Fibroblast of lung (primary cell): ENCODE measurements around the gene TLE5.

Experiments
- EZH2 ChIP-seq: IDR thresholded peaks from 2 replicates; pipeline ENCODE4 v1.5.1; 2012; ENCODE audit warnings: low read length, control low read depth, mild to moderate bottlenecking; ENCODE audit errors: missing control alignments
- TF ChIP-seq, protein P1 (sequence below), 2 donors: IDR thresholded peaks in 1 of 2; conservative IDR thresholded peaks in 1 of 2; 1 replicate in 1 of 2; 2 replicates in 1 of 2; pipeline ENCODE4 v1.5.1; 2011 to 2012; ENCODE audit warnings: low read length in 2 of 2, control low read depth in 1 of 2, inconsistent platforms in 1 of 2, low read depth in 1 of 2, mild to moderate bottlenecking in 1 of 2

DNA sequence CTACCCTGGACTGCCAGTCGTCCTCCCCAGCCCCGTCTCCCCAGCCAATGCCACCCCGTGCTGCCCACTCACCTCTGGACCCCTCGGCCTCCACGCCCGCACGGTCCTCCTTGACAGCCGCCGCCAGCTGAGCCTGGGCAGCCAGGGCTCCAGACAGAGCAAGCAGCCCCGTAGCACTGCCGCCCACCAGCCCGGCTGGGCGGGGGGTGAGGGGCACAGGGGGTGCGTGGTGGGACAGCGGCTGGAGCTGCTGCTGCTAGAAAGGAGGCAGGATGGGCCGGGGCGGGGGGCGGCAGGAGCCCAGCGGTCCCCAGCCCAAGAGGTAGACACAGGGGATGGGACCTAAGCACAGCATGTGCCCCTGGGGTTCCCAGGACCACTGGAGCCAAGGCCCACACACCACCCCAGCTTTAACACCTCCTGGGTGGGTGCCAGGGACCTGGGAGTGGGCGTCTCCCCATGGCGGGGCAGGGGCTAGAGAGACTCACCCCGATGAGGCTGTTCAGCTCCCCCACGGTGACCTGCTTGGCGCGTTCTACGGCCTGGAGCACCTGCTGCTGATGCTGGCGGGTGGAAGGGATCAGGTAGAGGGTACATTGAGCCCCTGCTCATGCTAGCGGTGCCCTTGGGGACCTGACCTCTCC lies 43.0 kb downstream of the TLE5 start:
- TF ChIP-seq, protein P1, sequence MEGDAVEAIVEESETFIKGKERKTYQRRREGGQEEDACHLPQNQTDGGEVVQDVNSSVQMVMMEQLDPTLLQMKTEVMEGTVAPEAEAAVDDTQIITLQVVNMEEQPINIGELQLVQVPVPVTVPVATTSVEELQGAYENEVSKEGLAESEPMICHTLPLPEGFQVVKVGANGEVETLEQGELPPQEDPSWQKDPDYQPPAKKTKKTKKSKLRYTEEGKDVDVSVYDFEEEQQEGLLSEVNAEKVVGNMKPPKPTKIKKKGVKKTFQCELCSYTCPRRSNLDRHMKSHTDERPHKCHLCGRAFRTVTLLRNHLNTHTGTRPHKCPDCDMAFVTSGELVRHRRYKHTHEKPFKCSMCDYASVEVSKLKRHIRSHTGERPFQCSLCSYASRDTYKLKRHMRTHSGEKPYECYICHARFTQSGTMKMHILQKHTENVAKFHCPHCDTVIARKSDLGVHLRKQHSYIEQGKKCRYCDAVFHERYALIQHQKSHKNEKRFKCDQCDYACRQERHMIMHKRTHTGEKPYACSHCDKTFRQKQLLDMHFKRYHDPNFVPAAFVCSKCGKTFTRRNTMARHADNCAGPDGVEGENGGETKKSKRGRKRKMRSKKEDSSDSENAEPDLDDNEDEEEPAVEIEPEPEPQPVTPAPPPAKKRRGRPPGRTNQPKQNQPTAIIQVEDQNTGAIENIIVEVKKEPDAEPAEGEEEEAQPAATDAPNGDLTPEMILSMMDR (conservative IDR thresholded peaks at IDR 0.05 in 1 of 2, IDR thresholded peaks at IDR 0.05 in 1 of 2; ENCODE audit: low read depth in 1 of 2, low read length in 2 of 2), result no peak
- TF ChIP-seq EZH2, result no peak
